H1 (cell line): ENCODE data around the gene DLX4. TPM values are rescaled to one million over a fixed set of nuclear protein-coding genes. Genes with fewer than 3 reads are reported as not detected.

ENCODE experiments used
- CTCF ChIA-PET: fragments of 300-600 bp; sonication (Branson Sonifier 250); formaldehyde crosslinking; loops from one replicate; lab custom pipeline; 2021; ENCODE audit not compliant: partially characterized antibody; lab: Charles Lee
- POLR2A ChIA-PET: fragments of 300-600 bp; sonication (Branson Sonifier 250); formaldehyde crosslinking; loops from one replicate; lab custom pipeline; 2021; ENCODE audit warnings: inconsistent platforms; ENCODE audit not compliant: partially characterized antibody; lab: Charles Lee
- DNase-seq, 2 experiments: peaks; one replicate each; pipeline versions ENCODE4 v3.0.0 to v3.0.0-alpha.2; 2010 to 2022; ENCODE audit warnings: low spot score in 2 of 2, low read depth in 1 of 2, mixed read lengths in 1 of 2
- FAIRE-seq: peaks from 2 replicates; lab custom pipeline; 2011; peaks lifted over from hg19 to GRCh38; lab: Jason Lieb, UNC
- H2AFZ ChIP-seq: 2 replicates; pipeline ENCODE4 v1.8.1; 2012; ENCODE audit warnings: low read length, inconsistent platforms
- H2AK5ac ChIP-seq: 2 replicates; pipeline ENCODE4 v1.6.1; 2013; ENCODE audit warnings: low read depth, low read length
- H2BK120ac ChIP-seq: replicated peaks from 2 replicates; pipeline ENCODE3; 2013; ENCODE audit warnings: low read depth, low read length, inconsistent platforms
- H2BK12ac ChIP-seq: 2 replicates; pipeline ENCODE4 v1.6.1; 2013; ENCODE audit warnings: low read depth, low read length
- H2BK15ac ChIP-seq: 2 replicates; pipeline ENCODE4 v1.6.1; 2013; ENCODE audit warnings: low read length
- H2BK20ac ChIP-seq: 2 replicates; pipeline ENCODE4 v1.6.1; 2013; ENCODE audit warnings: low read length
- H2BK5ac ChIP-seq: 2 replicates; pipeline ENCODE4 v1.6.1; 2013; ENCODE audit warnings: low read depth, low read length
- H3K14ac ChIP-seq: 2 replicates; pipeline ENCODE4 v1.6.1; 2013; ENCODE audit warnings: inconsistent platforms; ENCODE audit not compliant: insufficient read length
- H3K18ac ChIP-seq: 2 replicates; pipeline ENCODE4 v1.6.1; 2013; ENCODE audit warnings: low read length; ENCODE audit errors: extremely low read depth
- H3K23ac ChIP-seq: 2 replicates; pipeline ENCODE4 v1.6.1; 2013; ENCODE audit warnings: inconsistent platforms; ENCODE audit not compliant: insufficient read length
- H3K23me2 ChIP-seq: 2 replicates; pipeline ENCODE4 v1.6.1; 2013; ENCODE audit warnings: low read depth, low read length
- H3K27ac ChIP-seq: 2 replicates; pipeline ENCODE4 v1.6.1; 2011; ENCODE audit warnings: low read depth, low read length, inconsistent platforms
- H3K27me3 ChIP-seq, 4 experiments: replicated peaks in 1 of 4; 1 replicate in 1 of 4; 2 replicates in 3 of 4; pipeline versions ENCODE4 v1.6.1 to v1.8.1; 2011 to 2013; ENCODE audit warnings: low read length in 3 of 4, mild to moderate bottlenecking in 3 of 4, inconsistent platforms in 2 of 4, mixed read lengths in 2 of 4, moderate library complexity in 1 of 4; ENCODE audit not compliant: control insufficient read depth in 3 of 4, insufficient read depth in 3 of 4; ENCODE audit errors: extremely low read depth in 1 of 4
- H3K36me3 ChIP-seq, 4 experiments: 2 replicates each; pipeline versions ENCODE4 v1.6.1 to v1.8.1; 2011 to 2013; ENCODE audit warnings: mild to moderate bottlenecking in 4 of 4, low read length in 3 of 4, moderate library complexity in 2 of 4, control low read depth in 1 of 4, inconsistent platforms in 1 of 4; ENCODE audit not compliant: insufficient read depth in 4 of 4, control insufficient read depth in 2 of 4
- H3K4ac ChIP-seq: replicated peaks from 2 replicates; pipeline ENCODE3; 2013; ENCODE audit warnings: low read length, low read depth, mixed read lengths, inconsistent platforms; ENCODE audit not compliant: insufficient read length
- H3K4me1 ChIP-seq, 4 experiments: replicated peaks in 1 of 4; 1 replicate in 1 of 4; 2 replicates in 3 of 4; pipeline versions ENCODE4 v1.6.1 to v1.8.1; 2011 to 2013; ENCODE audit warnings: low read length in 3 of 4, inconsistent platforms in 2 of 4, mixed read lengths in 1 of 4; ENCODE audit not compliant: insufficient read depth in 4 of 4, control insufficient read depth in 3 of 4
- H3K4me2 ChIP-seq, 2 experiments: 2 replicates each; pipeline versions ENCODE4 v1.6.1 to v1.8.1; 2011 to 2013; ENCODE audit warnings: low read depth in 2 of 2, low read length in 2 of 2, control low read depth in 1 of 2, inconsistent platforms in 1 of 2, mild to moderate bottlenecking in 1 of 2; ENCODE audit not compliant: insufficient read depth in 1 of 2
- H3K4me3 ChIP-seq, 4 experiments: fragments of 200-600, 300-600 bp in 1 of 4; sonication (generic), shearing (Covaris generic), sonication (Bioruptor Twin) in 1 of 4; 2 replicates each; pipeline versions ENCODE4 v1.5.1 to v1.8.1; 2011 to 2016; ENCODE audit warnings: low read length in 4 of 4, low read depth in 3 of 4, control low read depth in 2 of 4, inconsistent platforms in 2 of 4, mild to moderate bottlenecking in 2 of 4, mixed read lengths in 1 of 4, moderate library complexity in 1 of 4; ENCODE audit not compliant: insufficient read depth in 2 of 4; ENCODE audit errors: extremely low read depth in 1 of 4
- H3K56ac ChIP-seq: replicated peaks from 2 replicates; pipeline ENCODE3; 2013; ENCODE audit warnings: low read depth, mild to moderate bottlenecking, mixed read lengths, low read length, inconsistent platforms; ENCODE audit not compliant: insufficient read length
- H3K79me1 ChIP-seq: 2 replicates; pipeline ENCODE4 v1.6.1; 2013; ENCODE audit warnings: low read depth, low read length, control low read depth
- H3K79me2 ChIP-seq, 2 experiments: 2 replicates each; pipeline versions ENCODE4 v1.6.1 to v1.8.1; 2012 to 2013; ENCODE audit warnings: low read length in 2 of 2, mild to moderate bottlenecking in 2 of 2, inconsistent platforms in 1 of 2; ENCODE audit not compliant: insufficient read depth in 2 of 2, control insufficient read depth in 1 of 2
- H3K9ac ChIP-seq, 4 experiments: replicated peaks in 1 of 4; 1 replicate in 1 of 4; 2 replicates in 3 of 4; pipeline versions ENCODE4 v1.6.1 to v1.8.1; 2011 to 2013; ENCODE audit warnings: low read depth in 3 of 4, low read length in 3 of 4, control low read depth in 2 of 4, mild to moderate bottlenecking in 2 of 4, moderate library complexity in 2 of 4, inconsistent platforms in 1 of 4; ENCODE audit errors: extremely low read depth in 1 of 4
- H3K9me3 ChIP-seq, 2 experiments: 2 replicates each; pipeline versions ENCODE4 v1.6.1 to v1.8.1; 2012 to 2013; ENCODE audit warnings: mild to moderate bottlenecking in 2 of 2, moderate library complexity in 2 of 2, control low read depth in 1 of 2, inconsistent platforms in 1 of 2, low read depth in 1 of 2, low read length in 1 of 2, mixed read lengths in 1 of 2; ENCODE audit not compliant: insufficient read depth in 2 of 2
- H4K20me1 ChIP-seq, 2 experiments: replicated peaks in 1 of 2; 2 replicates each; pipeline versions ENCODE3 to v1.8.1; 2011 to 2013; ENCODE audit warnings: inconsistent platforms in 2 of 2, low read length in 2 of 2, mild to moderate bottlenecking in 1 of 2; ENCODE audit not compliant: insufficient read depth in 2 of 2, control insufficient read depth in 1 of 2
- H4K5ac ChIP-seq: 2 replicates; pipeline ENCODE4 v1.6.1; 2013; ENCODE audit warnings: low read length, low read depth, mixed read lengths, inconsistent platforms; ENCODE audit not compliant: insufficient read length
- H4K8ac ChIP-seq: 2 replicates; pipeline ENCODE4 v1.8.0; 2013; ENCODE audit warnings: mild to moderate bottlenecking, moderate library complexity, low read length, inconsistent platforms; ENCODE audit not compliant: insufficient read depth; ENCODE audit errors: extremely low read depth
- H4K91ac ChIP-seq: replicated peaks from 2 replicates; pipeline ENCODE3; 2013; ENCODE audit warnings: low read length, mixed read lengths, inconsistent platforms; ENCODE audit not compliant: insufficient read length
- ATF3 ChIP-seq: IDR thresholded peaks from 2 replicates; pipeline ENCODE4 v1.6.1; 2011; ENCODE audit warnings: low read depth, mild to moderate bottlenecking, low read length; ENCODE audit not compliant: insufficient read depth
- BCL11A ChIP-seq, 2 experiments: IDR thresholded peaks; one replicate each; pipeline ENCODE4 v1.6.1; 2011; ENCODE audit warnings: low read depth in 2 of 2, low read length in 2 of 2, mild to moderate bottlenecking in 2 of 2
- BRCA1 ChIP-seq: IDR thresholded peaks from 2 replicates; pipeline ENCODE4 v1.6.1; 2012; ENCODE audit warnings: low read depth, low read length, improper control_type of control experiment
- CBX8 ChIP-seq: fragments of 300-800, 300-1000 bp; sonication (generic); IDR thresholded peaks from 2 replicates; pipeline ENCODE4 v1.7.1; 2016; ENCODE audit warnings: low read depth, low read length, borderline replicate concordance
- CTCF ChIP-seq, 3 experiments: IDR thresholded peaks; 1 replicate in 2 of 3; 2 replicates in 1 of 3; pipeline versions ENCODE4 v1.5.1 to v1.6.1; 2011; ENCODE audit warnings: low read length in 3 of 3, mild to moderate bottlenecking in 3 of 3, inconsistent platforms in 2 of 3, low read depth in 1 of 3, moderate library complexity in 1 of 3; ENCODE audit not compliant: insufficient read depth in 1 of 3; ENCODE audit errors: control extremely low read depth in 1 of 3
- EGR1 ChIP-seq: IDR thresholded peaks from 2 replicates; pipeline ENCODE4 v1.6.1; 2011; ENCODE audit warnings: low read depth, low read length, borderline replicate concordance
- EP300 ChIP-seq, 2 experiments: IDR thresholded peaks; 1 replicate in 1 of 2; 2 replicates in 1 of 2; pipeline ENCODE4 v1.6.1; 2011 to 2012; ENCODE audit warnings: low read depth in 2 of 2, low read length in 2 of 2, mild to moderate bottlenecking in 2 of 2, borderline replicate concordance in 1 of 2, inconsistent platforms in 1 of 2, moderate library complexity in 1 of 2
- JUND ChIP-seq: IDR thresholded peaks from 2 replicates; pipeline ENCODE4 v1.6.1; 2011; ENCODE audit warnings: mild to moderate bottlenecking, improper control_type of control experiment, low read length
- SIN3A ChIP-seq, 2 experiments: IDR thresholded peaks in 1 of 2; conservative IDR thresholded peaks in 1 of 2; 2 replicates each; pipeline ENCODE4 v1.6.1; 2011 to 2012; ENCODE audit warnings: low read length in 2 of 2, improper control_type of control experiment in 1 of 2, low read depth in 1 of 2, mild to moderate bottlenecking in 1 of 2
- WGBS, 2 experiments: shearing (Covaris generic) in 1 of 2; methylation state at CpG; one replicate each; pipeline versions ENCODE4 v1.1.6 to v1.1.7; 2013 to 2015; ENCODE audit warnings: low lambda C conversion rate in 2 of 2, mixed read lengths in 2 of 2, inconsistent platforms in 1 of 2, low coverage in 1 of 2, missing lambda C conversion rate in 1 of 2; ENCODE audit not compliant: insufficient replicate concordance in 2 of 2, insufficient coverage in 1 of 2, insufficient read length in 1 of 2; ENCODE audit errors: extremely low coverage in 1 of 2, missing lambda C conversion rate in 1 of 2; 5-methylcytosine and 5-hydroxymethylcytosine counted together
- polyA plus RNA-seq, 7 experiments: library from polyadenylated mRNA; depleted of rRNA in 3 of 7; stranded (reverse) in 5 of 7; unstranded in 2 of 7; fragments of >200 nt in 5 of 7; fragments of 200-250 nt in 2 of 7; gene quantifications; 1 replicate in 5 of 7; 2 replicates in 1 of 7; 4 replicates in 1 of 7; pipeline versions ENCODE4 v1.2.1 to v1.2.3, GENCODE V29; 2011 to 2013; ENCODE audit warnings: missing spikeins in 2 of 7, mixed read lengths in 2 of 7
- total RNA-seq: library from RNA; stranded (reverse); fragmentation: NEBNext Ultra II Directional; extraction: Animal tissue kit (Norgen Biotek cat#: 25700); gene quantifications from 2 replicates; pipeline ENCODE4 v1.2.1, GENCODE V29; 2021

DLX4 gene
- total and polyA plus RNA-seq, 2 of the 8 experiments (the other 6 are each of a cell fraction or from before 2014, with no cell fraction given) = 0.67 to 0.80 TPM

GRCh38 chr17:49946964-49947584, 21.9 kb upstream of the DLX4 start:
- no peaks in the 10 kb centered on the region for H3K79me1 ChIP-seq
- H2BK15ac ChIP-seq = no peak overlapping the region
- no peak overlapping the region for H2BK20ac ChIP-seq
- no peak overlapping the region for H2BK5ac ChIP-seq
- no peak overlapping the region for H3K14ac ChIP-seq
- no peak overlapping the region for H3K9ac ChIP-seq
- H2BK120ac ChIP-seq = no peak overlapping the region
- no peaks in the 10 kb centered on the region for H3K79me2 ChIP-seq
- no peak overlapping the region for H3K27ac ChIP-seq
- H3K4me1 ChIP-seq = peaks cover 0 to 6% (median 3%) of the 10 kb centered on the region in 4 experiments; a peak in 3 of 7 replicates
- no peak overlapping the region for H2BK12ac ChIP-seq
- POLR2A ChIA-PET = interaction anchor here (1.5 kb wide), 1 partner anchor 30 kb away, joined by 3 read pairs; no protein-coding TSS in a partner anchor
- H3K23ac ChIP-seq = no peak overlapping the region
- H3K27me3 ChIP-seq = peaks cover 0 to 5% (median 0%) of the 10 kb centered on the region in 4 experiments; a peak in 2 of 7 replicates
- H3K4me3 ChIP-seq = no peak overlapping the region
- H3K4me2 ChIP-seq = no peak overlapping the region
- no peak overlapping the region for H3K56ac ChIP-seq
- 0 out of 2 replicates have a peak, but pooled peaks cover 2% of the 10 kb centered on the region for H3K23me2 ChIP-seq
- no peak for FAIRE-seq
- no peaks in the 10 kb centered on the region for H3K9me3 ChIP-seq
- CTCF ChIA-PET = interaction anchor here (0.7 to 9.2 kb wide), 6 partner anchors 9 to 63 kb away, joined by 3 to 98 read pairs (median 4); partner anchors contain the start of gene DLX3
- H3K36me3 ChIP-seq = no peaks in the 10 kb centered on the region
- H4K5ac ChIP-seq = no peak overlapping the region
- H4K91ac ChIP-seq = no peak overlapping the region
- H3K4ac ChIP-seq = no peak overlapping the region
- 95% methylated on average over 11 of the region's 11 CpGs; no CpG with 5 or more reads in 1 of the 2 experiments for WGBS, 2 experiments
- no peak overlapping the region for H4K8ac ChIP-seq
- no peak overlapping the region for H2AFZ ChIP-seq
- H4K20me1 ChIP-seq = no peaks in the 10 kb centered on the region
- H2AK5ac ChIP-seq = no peak overlapping the region
- DNase-seq = no peak
- H3K18ac ChIP-seq = no peak overlapping the region
- no peak for TF ChIP-seq CTCF (IDR thresholded peaks at IDR 0.05; ENCODE audit: control extremely low read depth in 1 of 3, insufficient read depth in 1 of 3, low read depth in 1 of 3, low read length in 3 of 3)
- no peak for TF ChIP-seq JUND
- no peak for TF ChIP-seq SIN3A (conservative IDR thresholded peaks at IDR 0.05 in 1 of 2, IDR thresholded peaks at IDR 0.05 in 1 of 2; ENCODE audit: low read depth in 1 of 2, low read length in 2 of 2)
- TF ChIP-seq ATF3 = no peak
- TF ChIP-seq CBX8 = no peak
- no peak for TF ChIP-seq BCL11A (IDR thresholded peaks at IDR 0.05; ENCODE audit: low read depth in 2 of 2, low read length in 2 of 2)
- no peak for TF ChIP-seq EGR1
- TF ChIP-seq EP300 (IDR thresholded peaks at IDR 0.05; ENCODE audit: borderline replicate concordance in 1 of 2, low read depth in 2 of 2, low read length in 2 of 2) = no peak
- no peak for TF ChIP-seq BRCA1
